CD8-positive, alpha-beta memory T cell (primary cell): ENCODE measurements around the gene PFKL. TPM values are rescaled to one million over a fixed set of nuclear protein-coding genes. Genes with fewer than 3 reads are reported as not detected.

Source experiments
- CTCF ChIA-PET: fragments of 350-600 bp; sonication (Branson Sonifier 250); formaldehyde crosslinking; loops from one replicate; lab custom pipeline; 2021; ENCODE audit warnings: antibody characterized with exemption; lab: Charles Lee
- POLR2A ChIA-PET: fragments of 350-600 bp; sonication (Branson Sonifier 250); formaldehyde crosslinking; loops from one replicate; lab custom pipeline; 2021; ENCODE audit warnings: antibody characterized with exemption; lab: Charles Lee
- DNase-seq, 5 donors: peaks; one replicate each; pipeline versions ENCODE4 v3.0.0 to v3.0.0-alpha.2; 2020 to 2022; ENCODE audit warnings: mixed read lengths in 1 of 5
- H3K27ac ChIP-seq: one replicate; pipeline ENCODE4 v1.7.0; 2013; ENCODE audit warnings: low read depth, mild to moderate bottlenecking, low read length, moderate library complexity
- H3K27me3 ChIP-seq: 2 replicates; pipeline ENCODE4 v1.7.0; 2013; ENCODE audit warnings: low read length, mild to moderate bottlenecking; ENCODE audit not compliant: insufficient read depth, poor library complexity, severe bottlenecking
- H3K36me3 ChIP-seq: 2 replicates; pipeline ENCODE4 v1.7.0; 2013; ENCODE audit warnings: mild to moderate bottlenecking, low read length, moderate library complexity; ENCODE audit not compliant: insufficient read depth
- H3K4me1 ChIP-seq: 2 replicates; pipeline ENCODE4 v1.7.0; 2013; ENCODE audit warnings: mild to moderate bottlenecking, low read length, moderate library complexity; ENCODE audit not compliant: insufficient read depth
- H3K4me3 ChIP-seq: 2 replicates; pipeline ENCODE4 v1.7.0; 2013; ENCODE audit warnings: mild to moderate bottlenecking, low read length
- H3K9me3 ChIP-seq: 2 replicates; pipeline ENCODE4 v1.7.0; 2013; ENCODE audit warnings: mild to moderate bottlenecking, low read length
- H3K27ac Mint-ChIP-seq, 8 donors: one replicate each; pipeline ENCODE4 v1.8.0; 2020 to 2021; ENCODE audit warnings: mixed read lengths in 8 of 8, mild to moderate bottlenecking in 6 of 8, inconsistent platforms in 3 of 8, moderate library complexity in 3 of 8
- H3K27me3 Mint-ChIP-seq, 2 donors: one replicate each; pipeline ENCODE4 v1.8.0; 2020 to 2021; ENCODE audit warnings: mixed read lengths in 2 of 2, mild to moderate bottlenecking in 1 of 2, moderate library complexity in 1 of 2
- H3K36me3 Mint-ChIP-seq, 3 donors: one replicate each; pipeline ENCODE4 v1.8.0; 2020 to 2021; ENCODE audit warnings: mixed read lengths in 3 of 3, inconsistent platforms in 1 of 3, mild to moderate bottlenecking in 1 of 3
- H3K4me1 Mint-ChIP-seq, 3 donors: one replicate each; pipeline ENCODE4 v1.8.0; 2020 to 2021; ENCODE audit warnings: mixed read lengths in 3 of 3, inconsistent platforms in 1 of 3, mild to moderate bottlenecking in 1 of 3
- H3K4me3 Mint-ChIP-seq, 7 donors: one replicate each; pipeline ENCODE4 v1.8.0; 2020 to 2021; ENCODE audit warnings: mixed read lengths in 7 of 7, mild to moderate bottlenecking in 6 of 7, moderate library complexity in 4 of 7, inconsistent platforms in 2 of 7
- H3K9me3 Mint-ChIP-seq, 5 donors: one replicate each; pipeline ENCODE4 v1.8.0; 2020 to 2022; ENCODE audit warnings: mixed read lengths in 5 of 5, mild to moderate bottlenecking in 3 of 5, moderate library complexity in 2 of 5, inconsistent platforms in 1 of 5
- polyA plus RNA-seq: library from polyadenylated mRNA; unstranded; fragments of 300-500 nt; fragmentation: Illumina TruSeq; gene quantifications from one replicate; pipeline ENCODE4 v1.2.3, GENCODE V29; 2021
- total RNA-seq, 2 experiments: library from RNA; stranded (reverse); gene quantifications; one replicate each; pipeline ENCODE4 v1.2.3, GENCODE V29; 2021

Gene PFKL
- total and polyA plus RNA-seq, 3 experiments from 2014 or later: 105 to 129 (median 122) TPM

- CTCF ChIA-PET: interaction anchor here (1.5 kb wide), 1 partner anchor 26 kb away, joined by 6 read pairs; no protein-coding TSS in a partner anchor
- Mint-ChIP-seq H3K27me3 (no peaks in the 10 kb centered on the region), H3K4me3 (no peak overlapping the region), H3K27ac (peak overlapping the region in 1 of 8 donors; percentile 66), H3K9me3 (no peaks in the 10 kb centered on the region), H3K36me3 (no peaks in the 10 kb centered on the region), H3K4me1 (no peaks in the 10 kb centered on the region)
- Histone ChIP-seq H3K4me1 (no peaks in the 10 kb centered on the region), H3K27ac (no peak overlapping the region), H3K36me3 (no peaks in the 10 kb centered on the region), H3K9me3 (no peaks in the 10 kb centered on the region), H3K27me3 (no peaks in the 10 kb centered on the region), H3K4me3 (no peak overlapping the region)
- POLR2A ChIA-PET: interaction anchor here (0.7 kb wide), 1 partner anchor 24 kb away, joined by 8 read pairs; no protein-coding TSS in a partner anchor
- DNase-seq: no peak
Observed at GRCh38 chr21:44271558-44272283, 28.1 kb upstream of the PFKL start.

GRCh38 chr21:44272284-44272858 is 27.5 kb upstream of the PFKL start:
- Mint-ChIP-seq H3K9me3 (no peaks in the 10 kb centered on the region), H3K4me3 (no peak overlapping the region), H3K27me3 (no peaks in the 10 kb centered on the region), H3K27ac (peak overlapping the region in 1 of 8 donors; percentile 66), H3K4me1 (no peaks in the 10 kb centered on the region), H3K36me3 (no peaks in the 10 kb centered on the region)
- Histone ChIP-seq H3K27me3 (no peaks in the 10 kb centered on the region), H3K36me3 (no peaks in the 10 kb centered on the region), H3K9me3 (no peaks in the 10 kb centered on the region), H3K27ac (no peak overlapping the region), H3K4me1 (no peaks in the 10 kb centered on the region), H3K4me3 (no peak overlapping the region)
- ChIA-PET CTCF (interaction anchor here (1.5 kb wide), 1 partner anchor 25 kb away, joined by 6 read pairs; no protein-coding TSS in a partner anchor), POLR2A (interaction anchor here (0.6 kb wide), 1 partner anchor 20 kb away, joined by 3 read pairs; no protein-coding TSS in a partner anchor)
- DNase-seq: peak in 1 of 5 donors; percentile 43

GRCh38 chr21:44273046-44273445 is 26.8 kb upstream of the PFKL start:
- Mint-ChIP-seq H3K4me3 (no peak overlapping the region), H3K36me3 (no peaks in the 10 kb centered on the region), H3K4me1 (no peaks in the 10 kb centered on the region), H3K27ac (no peak overlapping the region), H3K9me3 (no peaks in the 10 kb centered on the region), H3K27me3 (no peaks in the 10 kb centered on the region)
- H3K27me3 ChIP-seq: no peaks in the 10 kb centered on the region
- no peak overlapping the region for H3K4me3 ChIP-seq
- no peaks in the 10 kb centered on the region for H3K9me3 ChIP-seq
- CTCF ChIA-PET: interaction anchor here (1.5 kb wide), 1 partner anchor 25 kb away, joined by 6 read pairs; no protein-coding TSS in a partner anchor
- POLR2A ChIA-PET: no interaction called here
- H3K27ac ChIP-seq: no peak overlapping the region
- H3K4me1 ChIP-seq: no peaks in the 10 kb centered on the region
- H3K36me3 ChIP-seq: no peaks in the 10 kb centered on the region
- DNase-seq: no peak

- ChIA-PET POLR2A (no interaction called here), CTCF (no interaction called here)
- no peak overlapping the region for H3K4me3 ChIP-seq
- H3K27ac Mint-ChIP-seq: no peak overlapping the region
- no peak for DNase-seq
- no peaks in the 10 kb centered on the region for H3K36me3 ChIP-seq
- no peaks in the 10 kb centered on the region for H3K27me3 ChIP-seq
- no peaks in the 10 kb centered on the region for H3K9me3 Mint-ChIP-seq
- no peaks in the 10 kb centered on the region for H3K9me3 ChIP-seq
- no peaks in the 10 kb centered on the region for H3K4me1 ChIP-seq
- no peak overlapping the region for H3K4me3 Mint-ChIP-seq
- peaks cover 0 to 2% of the 10 kb centered on the region in 2 donors for H3K27me3 Mint-ChIP-seq
- H3K36me3 Mint-ChIP-seq: no peaks in the 10 kb centered on the region
- no peaks in the 10 kb centered on the region for H3K4me1 Mint-ChIP-seq
- no peak overlapping the region for H3K27ac ChIP-seq
Observed at GRCh38 chr21:44275041-44275440, 24.8 kb upstream of the PFKL start.

GRCh38 chr21:44279354-44280260 is 20.2 kb upstream of the PFKL start:
- Mint-ChIP-seq H3K4me3 (no peak overlapping the region), H3K27me3 (peaks cover 0 to 2% of the 10 kb centered on the region in 2 donors), H3K27ac (no peak overlapping the region), H3K9me3 (no peaks in the 10 kb centered on the region), H3K4me1 (no peaks in the 10 kb centered on the region), H3K36me3 (no peaks in the 10 kb centered on the region)
- DNase-seq: no peak
- H3K4me3 ChIP-seq: no peak overlapping the region
- ChIA-PET CTCF (interaction anchor here (1.0 kb wide), 1 partner anchor 18 kb away, joined by 3 read pairs; no protein-coding TSS in a partner anchor), POLR2A (no interaction called here)
- H3K27ac ChIP-seq: no peak overlapping the region
- no peaks in the 10 kb centered on the region for H3K9me3 ChIP-seq
- no peaks in the 10 kb centered on the region for H3K27me3 ChIP-seq
- no peaks in the 10 kb centered on the region for H3K36me3 ChIP-seq
- H3K4me1 ChIP-seq: no peaks in the 10 kb centered on the region

- no peak for DNase-seq
- POLR2A ChIA-PET: no interaction called here
- Histone ChIP-seq H3K4me1 (no peaks in the 10 kb centered on the region), H3K27ac (no peak overlapping the region), H3K9me3 (no peaks in the 10 kb centered on the region), H3K27me3 (no peaks in the 10 kb centered on the region), H3K36me3 (no peaks in the 10 kb centered on the region), H3K4me3 (no peak overlapping the region)
- no peaks in the 10 kb centered on the region for H3K4me1 Mint-ChIP-seq
- H3K36me3 Mint-ChIP-seq: no peaks in the 10 kb centered on the region
- H3K27me3 Mint-ChIP-seq: peaks cover 0 to 2% of the 10 kb centered on the region in 2 donors
- no peak overlapping the region for H3K4me3 Mint-ChIP-seq
- H3K9me3 Mint-ChIP-seq: no peaks in the 10 kb centered on the region
- no peak overlapping the region for H3K27ac Mint-ChIP-seq
- CTCF ChIA-PET: no interaction called here
Observed at GRCh38 chr21:44281801-44282200, 18.1 kb upstream of the PFKL start.

- Mint-ChIP-seq H3K9me3 (no peaks in the 10 kb centered on the region), H3K4me3 (no peak overlapping the region), H3K27me3 (peaks cover 0 to 2% of the 10 kb centered on the region in 2 donors), H3K27ac (no peak overlapping the region), H3K36me3 (no peaks in the 10 kb centered on the region), H3K4me1 (no peaks in the 10 kb centered on the region)
- Histone ChIP-seq H3K27me3 (no peaks in the 10 kb centered on the region), H3K4me3 (no peak overlapping the region), H3K9me3 (no peaks in the 10 kb centered on the region), H3K27ac (no peak overlapping the region), H3K4me1 (no peaks in the 10 kb centered on the region), H3K36me3 (no peaks in the 10 kb centered on the region)
- ChIA-PET POLR2A (no interaction called here), CTCF (no interaction called here)
- DNase-seq: no peak
Observed at GRCh38 chr21:44282370-44282769, 17.5 kb upstream of the PFKL start.
